Activated naive CD8-positive, alpha-beta T cell (primary cell): ENCODE results near the gene AQP11.
"Not testable (repeated sequence)": the region's sequence is repeated elsewhere in the genome, so short reads cannot be mapped to it uniquely, and the experiment has no call there.

ENCODE experiments used
- H3K27ac Mint-ChIP-seq: one replicate; pipeline ENCODE4 v1.8.0; 2021; ENCODE audit warnings: mixed read lengths
- H3K27me3 Mint-ChIP-seq: one replicate; pipeline ENCODE4 v1.8.0; 2021; ENCODE audit warnings: mixed read lengths
- H3K36me3 Mint-ChIP-seq: one replicate; pipeline ENCODE4 v1.8.0; 2021; ENCODE audit warnings: mixed read lengths
- H3K4me1 Mint-ChIP-seq: one replicate; pipeline ENCODE4 v1.8.0; 2021; ENCODE audit warnings: low read depth, mixed read lengths
- H3K4me3 Mint-ChIP-seq: one replicate; pipeline ENCODE4 v1.8.0; 2021; ENCODE audit warnings: mild to moderate bottlenecking, mixed read lengths
- H3K9me3 Mint-ChIP-seq: one replicate; pipeline ENCODE4 v1.8.0; 2021; ENCODE audit warnings: low read depth, mixed read lengths

AQP11 gene

GRCh38 chr11:77619576-77620198 lies 29.9 kb downstream of the AQP11 start:
- H3K4me3 Mint-ChIP-seq: no peak overlapping the region
- H3K36me3 Mint-ChIP-seq: peaks cover 16% of the 10 kb centered on the region
- no peak overlapping the region for H3K27ac Mint-ChIP-seq
- no peaks in the 10 kb centered on the region for H3K9me3 Mint-ChIP-seq
- no peaks in the 10 kb centered on the region for H3K4me1 Mint-ChIP-seq
- no peaks in the 10 kb centered on the region for H3K27me3 Mint-ChIP-seq

GRCh38 chr11:77630157-77630710 lies 40.5 kb downstream of the AQP11 start:
- peaks cover 8% of the 10 kb centered on the region for H3K36me3 Mint-ChIP-seq
- H3K27me3 Mint-ChIP-seq: no peaks in the 10 kb centered on the region
- no peak overlapping the region for H3K4me3 Mint-ChIP-seq
- H3K27ac Mint-ChIP-seq: peak overlapping the region; percentile 12
- H3K9me3 Mint-ChIP-seq: no peaks in the 10 kb centered on the region
- H3K4me1 Mint-ChIP-seq: peaks cover 42% of the 10 kb centered on the region

GRCh38 chr11:77633926-77634325 lies 44.2 kb downstream of the AQP11 start:
- not testable (repeated sequence) for H3K27me3 Mint-ChIP-seq

GRCh38 chr11:77636731-77637344 lies 47.1 kb downstream of the AQP11 start:
- Mint-ChIP-seq H3K27ac (peak overlapping the region; percentile 99), H3K4me3 (peak overlapping the region; percentile 96), H3K9me3 (no peaks in the 10 kb centered on the region), H3K27me3 (no peaks in the 10 kb centered on the region), H3K4me1 (peaks cover 45% of the 10 kb centered on the region), H3K36me3 (peaks cover 15% of the 10 kb centered on the region)

More at GRCh38 chr11:77633926-77634325, 44.2 kb downstream of the AQP11 start:
- not testable (repeated sequence) for H3K9me3 Mint-ChIP-seq
- peak overlapping the region; percentile 64 for H3K27ac Mint-ChIP-seq
- H3K4me3 Mint-ChIP-seq: peak overlapping the region; percentile 20
- peaks cover 58% of the 10 kb centered on the region for H3K4me1 Mint-ChIP-seq
- peaks cover 12% of the 10 kb centered on the region for H3K36me3 Mint-ChIP-seq

- Mint-ChIP-seq H3K36me3 (peaks cover 13% of the 10 kb centered on the region), H3K4me3 (peak within 1 kb of the TSS; percentile 96), H3K27me3 (no peaks in the 10 kb centered on the region), H3K27ac (peak within 1 kb of the TSS; percentile 99), H3K9me3 (no peaks in the 10 kb centered on the region), H3K4me1 (peaks cover 40% of the 10 kb centered on the region)
Measured at GRCh38 chr11:77637345-77638165, 47.8 kb downstream of the AQP11 start, which contains the start of gene CLNS1A. CLNS1A (minus strand) TSS chr11:77637794; CDS start chr11:77637714, 80 bp downstream.

GRCh38 chr11:77642228-77642627 lies 52.5 kb downstream of the AQP11 start:
- H3K27ac Mint-ChIP-seq: no peak overlapping the region
- peaks cover 5% of the 10 kb centered on the region for H3K36me3 Mint-ChIP-seq
- H3K9me3 Mint-ChIP-seq: no peaks in the 10 kb centered on the region
- peaks cover 7% of the 10 kb centered on the region for H3K27me3 Mint-ChIP-seq
- peaks cover 7% of the 10 kb centered on the region for H3K4me1 Mint-ChIP-seq
- H3K4me3 Mint-ChIP-seq: no peak overlapping the region

- Mint-ChIP-seq H3K27me3 (peaks cover 8% of the 10 kb centered on the region), H3K27ac (no peak overlapping the region), H3K9me3 (no peaks in the 10 kb centered on the region), H3K36me3 (peaks cover 3% of the 10 kb centered on the region), H3K4me1 (no peaks in the 10 kb centered on the region), H3K4me3 (no peak overlapping the region)
Measured at GRCh38 chr11:77644887-77645286, 55.1 kb downstream of the AQP11 start.

GRCh38 chr11:77647654-77648305 lies 58.0 kb downstream of the AQP11 start:
- Mint-ChIP-seq H3K4me3 (no peak overlapping the region), H3K27me3 (peaks cover 9% of the 10 kb centered on the region), H3K4me1 (no peaks in the 10 kb centered on the region), H3K27ac (no peak overlapping the region), H3K9me3 (no peaks in the 10 kb centered on the region), H3K36me3 (no peaks in the 10 kb centered on the region)

GRCh38 chr11:77650123-77650522 lies 60.4 kb downstream of the AQP11 start:
- H3K9me3 Mint-ChIP-seq: no peaks in the 10 kb centered on the region
- no peak overlapping the region for H3K27ac Mint-ChIP-seq
- H3K27me3 Mint-ChIP-seq: peaks cover 7% of the 10 kb centered on the region
- no peaks in the 10 kb centered on the region for H3K36me3 Mint-ChIP-seq
- H3K4me1 Mint-ChIP-seq: no peaks in the 10 kb centered on the region
- H3K4me3 Mint-ChIP-seq: no peak overlapping the region

- Mint-ChIP-seq H3K36me3 (no peaks in the 10 kb centered on the region), H3K9me3 (no peaks in the 10 kb centered on the region), H3K4me3 (no peak overlapping the region), H3K27me3 (peaks cover 2% of the 10 kb centered on the region), H3K4me1 (no peaks in the 10 kb centered on the region), H3K27ac (no peak overlapping the region)
Measured at GRCh38 chr11:77654770-77655434, 65.1 kb downstream of the AQP11 start.

GRCh38 chr11:77656362-77656761 lies 66.6 kb downstream of the AQP11 start:
- Mint-ChIP-seq H3K4me3 (no peak overlapping the region), H3K36me3 (no peaks in the 10 kb centered on the region), H3K27me3 (no peaks in the 10 kb centered on the region), H3K9me3 (no peaks in the 10 kb centered on the region), H3K27ac (no peak overlapping the region), H3K4me1 (no peaks in the 10 kb centered on the region)

- Mint-ChIP-seq H3K27me3 (no peaks in the 10 kb centered on the region), H3K27ac (no peak overlapping the region), H3K9me3 (no peaks in the 10 kb centered on the region), H3K4me1 (no peaks in the 10 kb centered on the region), H3K36me3 (no peaks in the 10 kb centered on the region), H3K4me3 (no peak overlapping the region)
Measured at GRCh38 chr11:77658213-77659013, 68.7 kb downstream of the AQP11 start.
